Natural killer cell (primary cell): ENCODE results near the gene SLCO3A1. TPM values are rescaled to one million over a fixed set of nuclear protein-coding genes. Genes with fewer than 3 reads are reported as not detected.

Experiments used
- ATAC-seq, 3 donors: fragments of 150-1000 bp in 2 of 3; fragments of 200-7000 bp in 1 of 3; cut with Tn5 transposase; 1 replicate in 1 of 3; 2 replicates in 2 of 3; pipeline ENCODE4 v1.10.0; 2021; ENCODE audit warnings: mild to moderate bottlenecking in 2 of 3, moderate library complexity in 2 of 3
- DNase-seq, 2 donors: peaks; one replicate each; pipeline versions ENCODE4 v3.0.0 to v3.0.0-alpha.2; 2013 to 2021; ENCODE audit warnings: mixed read lengths in 1 of 2
- H3K27ac ChIP-seq: one replicate; pipeline ENCODE4 v1.5.1; 2013; ENCODE audit warnings: mild to moderate bottlenecking, low read length
- H3K27me3 ChIP-seq: one replicate; pipeline ENCODE4 v1.6.1; 2013; ENCODE audit warnings: low read length; ENCODE audit not compliant: control insufficient read depth, insufficient read depth
- H3K36me3 ChIP-seq: one replicate; pipeline ENCODE4 v1.6.1; 2013; ENCODE audit warnings: low read length; ENCODE audit not compliant: control insufficient read depth, insufficient read depth
- H3K4me1 ChIP-seq: one replicate; pipeline ENCODE4 v1.6.1; 2013; ENCODE audit warnings: low read length; ENCODE audit not compliant: control insufficient read depth, insufficient read depth
- H3K4me3 ChIP-seq: one replicate; pipeline ENCODE4 v1.5.1; 2013; ENCODE audit warnings: low read length
- H3K9me3 ChIP-seq: one replicate; pipeline ENCODE4 v1.6.1; 2013; ENCODE audit warnings: low read length; ENCODE audit not compliant: control insufficient read depth, insufficient read depth
- H3K27ac Mint-ChIP-seq, 2 donors: one replicate each; pipeline ENCODE4 v1.8.0; 2022; ENCODE audit warnings: mild to moderate bottlenecking in 2 of 2, mixed read lengths in 2 of 2, moderate library complexity in 1 of 2
- H3K27me3 Mint-ChIP-seq, 2 donors: one replicate each; pipeline ENCODE4 v1.8.0; 2022; ENCODE audit warnings: low read depth in 2 of 2, mixed read lengths in 2 of 2
- H3K36me3 Mint-ChIP-seq: one replicate; pipeline ENCODE4 v1.8.0; 2022; ENCODE audit warnings: mixed read lengths
- H3K4me1 Mint-ChIP-seq, 2 donors: one replicate each; pipeline ENCODE4 v1.8.0; 2022; ENCODE audit warnings: mixed read lengths in 2 of 2
- H3K4me3 Mint-ChIP-seq: one replicate; pipeline ENCODE4 v1.8.0; 2022; ENCODE audit warnings: mild to moderate bottlenecking, moderate library complexity, mixed read lengths
- H3K9me3 Mint-ChIP-seq, 2 donors: one replicate each; pipeline ENCODE4 v1.8.0; 2022; ENCODE audit warnings: mixed read lengths in 2 of 2
- CTCF ChIP-seq: fragments of 200-600 bp; IDR thresholded peaks from one replicate; pipeline ENCODE4 v1.8.0; 2022; ENCODE audit warnings: antibody characterized with exemption
- WGBS: methylation state at CpG from one replicate; pipeline ENCODE4 v1.1.7; 2013; ENCODE audit warnings: missing lambda C conversion rate; ENCODE audit not compliant: insufficient coverage; 5-methylcytosine and 5-hydroxymethylcytosine counted together
- intact Hi-C: fragments of 100-400 bp; cut with micrococcal nuclease; formaldehyde crosslinking; loops from one replicate; pipeline ENCODE4 v1.14.2; 2022
- total RNA-seq, 4 donors: library from RNA; stranded (reverse); fragments of 120-200 nt in 1 of 4; gene quantifications; one replicate each; pipeline versions ENCODE4 v1.2.3 to v1.2.4, GENCODE V29; 2013 to 2022

SLCO3A1 gene
- total RNA-seq, 3 donors from 2014 or later (not counting 1 experiment from before 2014, with no cell fraction given), result 48.5 to 73.5 (median 68.8) TPM

- no peak overlapping the region for H3K4me3 Mint-ChIP-seq
- no peaks in the 10 kb centered on the region for H3K27me3 Mint-ChIP-seq
- peaks cover 32 to 53% of the 10 kb centered on the region in 2 donors for H3K4me1 Mint-ChIP-seq
- DNase-seq (no peak), ATAC-seq (no peak)
- no peaks in the 10 kb centered on the region for H3K9me3 Mint-ChIP-seq
- whole genome bisulfite sequencing, result 96% methylated on average over 6 of the region's 6 CpGs
- Histone ChIP-seq H3K9me3 (no peaks in the 10 kb centered on the region), H3K4me1 (peaks cover 32% of the 10 kb centered on the region), H3K27me3 (no peaks in the 10 kb centered on the region), H3K4me3 (no peak overlapping the region), H3K27ac (no peak overlapping the region), H3K36me3 (no peaks in the 10 kb centered on the region)
- intact Hi-C loops, result loop anchor here (5.0 kb wide), 1 partner anchor 226 kb away; the partner anchor contains the start of gene SLCO3A1
- H3K36me3 Mint-ChIP-seq, result no peaks in the 10 kb centered on the region
- no peak for TF ChIP-seq CTCF
- no peak overlapping the region for H3K27ac Mint-ChIP-seq
Observed at GRCh38 chr15:92078270-92078669, 224.8 kb downstream of the SLCO3A1 start.

DNA sequence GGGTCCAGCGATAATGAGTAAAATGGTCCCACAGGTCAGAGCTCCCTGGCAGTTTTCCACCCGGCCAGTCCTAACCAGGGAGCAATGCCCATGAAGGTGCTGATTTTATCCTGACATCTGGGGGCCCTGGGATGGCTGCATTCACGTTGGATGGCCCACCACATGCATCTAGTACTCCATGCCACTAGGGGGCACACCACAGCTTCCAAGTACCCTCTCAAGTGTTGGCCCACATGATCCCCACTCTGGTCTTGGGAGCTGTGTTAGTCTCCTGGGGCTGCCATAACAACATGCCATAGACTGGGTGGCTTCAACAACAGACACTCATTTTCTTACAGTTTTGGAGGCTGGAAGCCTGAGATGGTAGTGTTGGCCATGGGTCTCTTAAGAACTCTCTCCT lies 225.5 kb downstream of the SLCO3A1 start:
- no peaks in the 10 kb centered on the region for H3K27me3 ChIP-seq
- DNase-seq, result peak in 1 of 2 donors; percentile 47
- no peaks in the 10 kb centered on the region for H3K36me3 ChIP-seq
- peak in 1 of 3 donors; percentile 39 for ATAC-seq
- WGBS, result 88% methylated on average over 3 of the region's 3 CpGs
- intact Hi-C loops, result loop anchor here (5.0 kb wide), 1 partner anchor 227 kb away; the partner anchor contains the start of gene SLCO3A1
- Mint-ChIP-seq H3K36me3 (no peaks in the 10 kb centered on the region), H3K27ac (no peak overlapping the region), H3K9me3 (no peaks in the 10 kb centered on the region), H3K27me3 (no peaks in the 10 kb centered on the region), H3K4me3 (no peak overlapping the region), H3K4me1 (peaks cover 27 to 45% of the 10 kb centered on the region in 2 donors)
- peaks cover 28% of the 10 kb centered on the region for H3K4me1 ChIP-seq
- no peak overlapping the region for H3K4me3 ChIP-seq
- TF ChIP-seq CTCF, result peak; percentile 21
- H3K27ac ChIP-seq, result no peak overlapping the region
- no peaks in the 10 kb centered on the region for H3K9me3 ChIP-seq

GRCh38 chr15:92079647-92080255 lies 226.2 kb downstream of the SLCO3A1 start:
- Mint-ChIP-seq H3K36me3 (no peaks in the 10 kb centered on the region), H3K9me3 (no peaks in the 10 kb centered on the region), H3K4me3 (no peak overlapping the region), H3K27ac (no peak overlapping the region), H3K27me3 (no peaks in the 10 kb centered on the region), H3K4me1 (peaks cover 20 to 38% of the 10 kb centered on the region in 2 donors)
- 92% methylated on average over 10 of the region's 10 CpGs for WGBS
- H3K4me3 ChIP-seq, result no peak overlapping the region
- no peaks in the 10 kb centered on the region for H3K27me3 ChIP-seq
- no peak for TF ChIP-seq CTCF
- no peak overlapping the region for H3K27ac ChIP-seq
- intact Hi-C loops, result loop anchor here (5.0 kb wide), 2 partner anchors 227 to 372 kb away; partner anchors contain the start of gene SLCO3A1
- H3K36me3 ChIP-seq, result no peaks in the 10 kb centered on the region
- ATAC-seq (no peak), DNase-seq (no peak)
- peaks cover 21% of the 10 kb centered on the region for H3K4me1 ChIP-seq
- no peaks in the 10 kb centered on the region for H3K9me3 ChIP-seq
